HEK293 (cell line): ENCODE data around the gene TIMM21.

Experiments
- CTCF ChIA-PET: fragments of 350-600 bp; formaldehyde crosslinking; extraction: SDS; loops from one replicate; lab custom pipeline; 2021; ENCODE audit warnings: antibody characterized with exemption; lab: Yijun Ruan, JAX
- POLR2A ChIA-PET: fragments of 300-600 bp; formaldehyde crosslinking; extraction: SDS; loops from one replicate; lab custom pipeline; 2020; ENCODE audit warnings: antibody characterized with exemption, inconsistent platforms; lab: Yijun Ruan, JAX
- H3K27ac ChIP-seq: fragments of 200-500 bp; sonication (Bioruptor generic); 2 replicates; pipeline ENCODE4 v1.5.1; 2014; ENCODE audit warnings: low read depth, low read length, control low read depth, inconsistent platforms; ENCODE audit errors: extremely low read depth
- H3K36me3 ChIP-seq, 2 experiments: fragments of 200-500 bp in 1 of 2; sonication (Bioruptor generic) in 1 of 2; 1 replicate in 1 of 2; 2 replicates in 1 of 2; pipeline ENCODE4 v1.5.1; 2014 to 2017; ENCODE audit warnings: inconsistent platforms in 2 of 2, low read length in 2 of 2; ENCODE audit not compliant: control insufficient read depth in 2 of 2, insufficient read depth in 1 of 2
- H3K4me1 ChIP-seq: fragments of 200-500 bp; sonication (Bioruptor generic); 2 replicates; pipeline ENCODE4 v1.5.1; 2014; ENCODE audit warnings: mild to moderate bottlenecking, low read length, inconsistent platforms; ENCODE audit not compliant: control insufficient read depth, insufficient read depth
- H3K4me3 ChIP-seq: 2 replicates; pipeline ENCODE4 v1.5.1; 2011; ENCODE audit warnings: low read depth, mild to moderate bottlenecking, control low read depth, low read length, moderate library complexity
- H3K9me3 ChIP-seq: fragments of 200-500 bp; sonication (Bioruptor generic); 2 replicates; pipeline ENCODE4 v1.5.1; 2014; ENCODE audit warnings: low read depth, low read length, inconsistent platforms; ENCODE audit not compliant: control insufficient read depth, insufficient read depth
- BCL11A ChIP-seq: fragments of 450-650 bp; formaldehyde crosslinking; IDR thresholded peaks from 2 replicates; pipeline ENCODE4 v1.5.1; 2016; ENCODE audit warnings: low read depth, missing biosample characterization, missing genetic modification characterization
- HOXC10 ChIP-seq: sonication (generic); formaldehyde crosslinking; IDR thresholded peaks from 2 replicates; pipeline ENCODE4 v1.8.1; 2023; ENCODE audit warnings: mild to moderate bottlenecking, missing genetic modification reagents
- MYNN ChIP-seq: fragments of 450-650 bp; formaldehyde crosslinking; IDR thresholded peaks from 2 replicates; pipeline ENCODE4 v1.5.1; 2016; ENCODE audit warnings: missing biosample characterization, missing genetic modification characterization, borderline replicate concordance
- SP3 ChIP-seq: fragments of 450-650 bp; formaldehyde crosslinking; IDR thresholded peaks from 2 replicates; pipeline ENCODE4 v1.5.1; 2016; ENCODE audit warnings: missing biosample characterization, missing genetic modification characterization
- ZNF132 ChIP-seq: fragments of 450-650 bp; formaldehyde crosslinking; IDR thresholded peaks from 2 replicates; pipeline ENCODE4 v1.5.1; 2017; ENCODE audit warnings: missing biosample characterization, missing genetic modification characterization, borderline replicate concordance
- ZNF26 ChIP-seq: fragments of 450-650 bp; formaldehyde crosslinking; IDR thresholded peaks from 2 replicates; pipeline ENCODE4 v1.5.1; 2016; ENCODE audit warnings: missing biosample characterization, missing genetic modification characterization
- ZNF423 ChIP-seq: fragments of 450-650 bp; formaldehyde crosslinking; IDR thresholded peaks from 2 replicates; pipeline ENCODE4 v1.5.1; 2016; ENCODE audit warnings: missing biosample characterization, missing genetic modification characterization
- ZNF548 ChIP-seq: fragments of 450-650 bp; formaldehyde crosslinking; IDR thresholded peaks from 2 replicates; pipeline ENCODE4 v1.5.1; 2016; ENCODE audit warnings: missing biosample characterization, missing genetic modification characterization
- ZNF549 ChIP-seq: fragments of 450-650 bp; IDR thresholded peaks from 2 replicates; pipeline ENCODE4 v1.5.1; 2018; ENCODE audit warnings: missing biosample characterization, missing genetic modification characterization, mild to moderate bottlenecking, inconsistent platforms, moderate library complexity
- ZNF600 ChIP-seq: fragments of 450-650 bp; formaldehyde crosslinking; IDR thresholded peaks from 2 replicates; pipeline ENCODE4 v1.5.1; 2016; ENCODE audit warnings: missing biosample characterization, missing genetic modification characterization
- ZNF621 ChIP-seq: fragments of 450-650 bp; formaldehyde crosslinking; IDR thresholded peaks from 2 replicates; pipeline ENCODE4 v1.5.1; 2017; ENCODE audit warnings: missing biosample characterization, missing genetic modification characterization
- ZSCAN30 ChIP-seq: fragments of 450-650 bp; IDR thresholded peaks from 2 replicates; pipeline ENCODE4 v1.5.1; 2018; ENCODE audit warnings: missing biosample characterization, mild to moderate bottlenecking, missing genetic modification characterization, moderate library complexity
- TF ChIP-seq, protein P1 (sequence below): fragments of 450-650 bp; formaldehyde crosslinking; IDR thresholded peaks from 2 replicates; pipeline ENCODE4 v1.5.1; 2016; ENCODE audit warnings: missing biosample characterization, missing genetic modification characterization
- TF ChIP-seq, protein P2 (sequence below): fragments of 450-650 bp; formaldehyde crosslinking; IDR thresholded peaks from 2 replicates; pipeline ENCODE4 v1.5.1; 2016; ENCODE audit warnings: missing biosample characterization, missing genetic modification characterization, borderline replicate concordance
- TF ChIP-seq, protein P3 (sequence below): fragments of 450-650 bp; formaldehyde crosslinking; IDR thresholded peaks from 2 replicates; pipeline ENCODE4 v1.5.1; 2016; ENCODE audit warnings: missing biosample characterization, missing genetic modification characterization

TIMM21 gene

DNA sequence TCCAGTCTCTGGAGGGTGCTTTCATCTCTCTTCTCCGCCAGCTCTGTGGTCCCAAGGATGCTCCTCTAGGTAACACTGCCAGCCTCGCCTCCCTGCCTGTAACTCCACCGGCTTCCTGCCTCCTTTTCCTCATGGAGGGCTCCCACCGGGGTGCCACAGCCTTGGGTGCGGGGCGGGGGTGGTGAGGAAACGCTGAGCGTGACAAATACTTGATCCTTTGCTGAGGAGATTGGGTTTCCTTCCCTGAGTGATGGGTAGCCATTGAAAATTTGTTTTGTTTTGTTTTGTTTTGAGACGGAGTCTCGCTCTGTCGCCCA, 25.1 kb downstream of the TIMM21 start (continued):
- TF ChIP-seq, protein P1, sequence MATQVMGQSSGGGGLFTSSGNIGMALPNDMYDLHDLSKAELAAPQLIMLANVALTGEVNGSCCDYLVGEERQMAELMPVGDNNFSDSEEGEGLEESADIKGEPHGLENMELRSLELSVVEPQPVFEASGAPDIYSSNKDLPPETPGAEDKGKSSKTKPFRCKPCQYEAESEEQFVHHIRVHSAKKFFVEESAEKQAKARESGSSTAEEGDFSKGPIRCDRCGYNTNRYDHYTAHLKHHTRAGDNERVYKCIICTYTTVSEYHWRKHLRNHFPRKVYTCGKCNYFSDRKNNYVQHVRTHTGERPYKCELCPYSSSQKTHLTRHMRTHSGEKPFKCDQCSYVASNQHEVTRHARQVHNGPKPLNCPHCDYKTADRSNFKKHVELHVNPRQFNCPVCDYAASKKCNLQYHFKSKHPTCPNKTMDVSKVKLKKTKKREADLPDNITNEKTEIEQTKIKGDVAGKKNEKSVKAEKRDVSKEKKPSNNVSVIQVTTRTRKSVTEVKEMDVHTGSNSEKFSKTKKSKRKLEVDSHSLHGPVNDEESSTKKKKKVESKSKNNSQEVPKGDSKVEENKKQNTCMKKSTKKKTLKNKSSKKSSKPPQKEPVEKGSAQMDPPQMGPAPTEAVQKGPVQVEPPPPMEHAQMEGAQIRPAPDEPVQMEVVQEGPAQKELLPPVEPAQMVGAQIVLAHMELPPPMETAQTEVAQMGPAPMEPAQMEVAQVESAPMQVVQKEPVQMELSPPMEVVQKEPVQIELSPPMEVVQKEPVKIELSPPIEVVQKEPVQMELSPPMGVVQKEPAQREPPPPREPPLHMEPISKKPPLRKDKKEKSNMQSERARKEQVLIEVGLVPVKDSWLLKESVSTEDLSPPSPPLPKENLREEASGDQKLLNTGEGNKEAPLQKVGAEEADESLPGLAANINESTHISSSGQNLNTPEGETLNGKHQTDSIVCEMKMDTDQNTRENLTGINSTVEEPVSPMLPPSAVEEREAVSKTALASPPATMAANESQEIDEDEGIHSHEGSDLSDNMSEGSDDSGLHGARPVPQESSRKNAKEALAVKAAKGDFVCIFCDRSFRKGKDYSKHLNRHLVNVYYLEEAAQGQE (tag by site-specific recombination): no peak
- TF ChIP-seq, protein P2, sequence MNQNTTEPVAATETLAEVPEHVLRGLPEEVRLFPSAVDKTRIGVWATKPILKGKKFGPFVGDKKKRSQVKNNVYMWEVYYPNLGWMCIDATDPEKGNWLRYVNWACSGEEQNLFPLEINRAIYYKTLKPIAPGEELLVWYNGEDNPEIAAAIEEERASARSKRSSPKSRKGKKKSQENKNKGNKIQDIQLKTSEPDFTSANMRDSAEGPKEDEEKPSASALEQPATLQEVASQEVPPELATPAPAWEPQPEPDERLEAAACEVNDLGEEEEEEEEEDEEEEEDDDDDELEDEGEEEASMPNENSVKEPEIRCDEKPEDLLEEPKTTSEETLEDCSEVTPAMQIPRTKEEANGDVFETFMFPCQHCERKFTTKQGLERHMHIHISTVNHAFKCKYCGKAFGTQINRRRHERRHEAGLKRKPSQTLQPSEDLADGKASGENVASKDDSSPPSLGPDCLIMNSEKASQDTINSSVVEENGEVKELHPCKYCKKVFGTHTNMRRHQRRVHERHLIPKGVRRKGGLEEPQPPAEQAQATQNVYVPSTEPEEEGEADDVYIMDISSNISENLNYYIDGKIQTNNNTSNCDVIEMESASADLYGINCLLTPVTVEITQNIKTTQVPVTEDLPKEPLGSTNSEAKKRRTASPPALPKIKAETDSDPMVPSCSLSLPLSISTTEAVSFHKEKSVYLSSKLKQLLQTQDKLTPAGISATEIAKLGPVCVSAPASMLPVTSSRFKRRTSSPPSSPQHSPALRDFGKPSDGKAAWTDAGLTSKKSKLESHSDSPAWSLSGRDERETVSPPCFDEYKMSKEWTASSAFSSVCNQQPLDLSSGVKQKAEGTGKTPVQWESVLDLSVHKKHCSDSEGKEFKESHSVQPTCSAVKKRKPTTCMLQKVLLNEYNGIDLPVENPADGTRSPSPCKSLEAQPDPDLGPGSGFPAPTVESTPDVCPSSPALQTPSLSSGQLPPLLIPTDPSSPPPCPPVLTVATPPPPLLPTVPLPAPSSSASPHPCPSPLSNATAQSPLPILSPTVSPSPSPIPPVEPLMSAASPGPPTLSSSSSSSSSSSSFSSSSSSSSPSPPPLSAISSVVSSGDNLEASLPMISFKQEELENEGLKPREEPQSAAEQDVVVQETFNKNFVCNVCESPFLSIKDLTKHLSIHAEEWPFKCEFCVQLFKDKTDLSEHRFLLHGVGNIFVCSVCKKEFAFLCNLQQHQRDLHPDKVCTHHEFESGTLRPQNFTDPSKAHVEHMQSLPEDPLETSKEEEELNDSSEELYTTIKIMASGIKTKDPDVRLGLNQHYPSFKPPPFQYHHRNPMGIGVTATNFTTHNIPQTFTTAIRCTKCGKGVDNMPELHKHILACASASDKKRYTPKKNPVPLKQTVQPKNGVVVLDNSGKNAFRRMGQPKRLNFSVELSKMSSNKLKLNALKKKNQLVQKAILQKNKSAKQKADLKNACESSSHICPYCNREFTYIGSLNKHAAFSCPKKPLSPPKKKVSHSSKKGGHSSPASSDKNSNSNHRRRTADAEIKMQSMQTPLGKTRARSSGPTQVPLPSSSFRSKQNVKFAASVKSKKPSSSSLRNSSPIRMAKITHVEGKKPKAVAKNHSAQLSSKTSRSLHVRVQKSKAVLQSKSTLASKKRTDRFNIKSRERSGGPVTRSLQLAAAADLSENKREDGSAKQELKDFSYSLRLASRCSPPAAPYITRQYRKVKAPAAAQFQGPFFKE (tag by site-specific recombination): no peak

- Histone ChIP-seq H3K4me1 (no peaks in the 10 kb centered on the region), H3K36me3 (no peaks in the 10 kb centered on the region), H3K27ac (no peak overlapping the region), H3K9me3 (no peaks in the 10 kb centered on the region), H3K4me3 (no peak overlapping the region)
- ChIA-PET CTCF (interaction anchor here (0.6 to 1.0 kb wide), 2 partner anchors 9 to 203 kb away, joined by 3 read pairs; no protein-coding TSS in a partner anchor), POLR2A (no interaction called here)
- no peak for TF ChIP-seq BCL11A (tag by site-specific recombination)
- no peak for TF ChIP-seq MYNN (tag by site-specific recombination)
- no peak for TF ChIP-seq HOXC10 (CRISPR knock-in tag)
- TF ChIP-seq ZNF132 (tag by site-specific recombination): no peak
- TF ChIP-seq ZNF423 (tag by site-specific recombination): no peak
- no peak for TF ChIP-seq ZNF26 (tag by site-specific recombination)
- TF ChIP-seq ZNF548 (tag by site-specific recombination): no peak
- no peak for TF ChIP-seq ZNF600
- TF ChIP-seq ZSCAN30: no peak
- no peak for TF ChIP-seq ZNF549 (tag by site-specific recombination)
- TF ChIP-seq, protein P3, sequence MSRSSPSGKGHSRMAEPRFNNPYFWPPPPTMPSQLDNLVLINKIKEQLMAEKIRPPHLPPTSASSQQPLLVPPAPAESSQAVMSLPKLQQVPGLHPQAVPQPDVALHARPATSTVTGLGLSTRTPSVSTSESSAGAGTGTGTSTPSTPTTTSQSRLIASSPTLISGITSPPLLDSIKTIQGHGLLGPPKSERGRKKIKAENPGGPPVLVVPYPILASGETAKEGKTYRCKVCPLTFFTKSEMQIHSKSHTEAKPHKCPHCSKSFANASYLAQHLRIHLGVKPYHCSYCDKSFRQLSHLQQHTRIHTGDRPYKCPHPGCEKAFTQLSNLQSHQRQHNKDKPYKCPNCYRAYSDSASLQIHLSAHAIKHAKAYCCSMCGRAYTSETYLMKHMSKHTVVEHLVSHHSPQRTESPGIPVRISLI: no peak
- TF ChIP-seq SP3: no peak
- TF ChIP-seq ZNF621 (tag by site-specific recombination): no peak
These were observed 27.3 kb downstream of the TIMM21 start for GRCh38 chr18:74175658-74176057.
